HepG2 (cell line): ENCODE results near the gene ITGB7. TPM values are rescaled to one million over a fixed set of nuclear protein-coding genes. Genes with fewer than 3 reads are reported as not detected.

Experiments used
- CBX2 ChIP-seq, 2 experiments: fragments of 200-600 bp in 1 of 2; sonication (generic); formaldehyde crosslinking in 1 of 2; IDR thresholded peaks; 2 replicates each; pipeline versions ENCODE4 v1.7.0 to v1.8.1; 2018 to 2022; ENCODE audit warnings: low read depth in 2 of 2, low read length in 1 of 2, mild to moderate bottlenecking in 1 of 2, missing genetic modification reagents in 1 of 2
- CREBL2 ChIP-seq: sonication (generic); formaldehyde crosslinking; IDR thresholded peaks from 2 replicates; pipeline ENCODE4 v1.8.1; 2023; ENCODE audit warnings: missing genetic modification reagents, mild to moderate bottlenecking, borderline replicate concordance
- CTCF ChIP-seq: sonication (generic); formaldehyde crosslinking; IDR thresholded peaks from 2 replicates; pipeline ENCODE4 v1.5.0; 2020; ENCODE audit warnings: mild to moderate bottlenecking, missing genetic modification reagents, moderate library complexity
- GABPB1 ChIP-seq: IDR thresholded peaks from 2 replicates; pipeline ENCODE4 v1.6.1; 2016; ENCODE audit warnings: mild to moderate bottlenecking, missing genetic modification reagents, moderate library complexity, missing compliant biosample characterization
- HNRNPL ChIP-seq: fragments of 200-400 bp; formaldehyde crosslinking; IDR thresholded peaks from 2 replicates; pipeline ENCODE4 v1.6.1; 2017; ENCODE audit warnings: mild to moderate bottlenecking, low read depth, low read length
- KDM2A ChIP-seq: sonication (generic); formaldehyde crosslinking; IDR thresholded peaks from 2 replicates; pipeline ENCODE4 v1.4.0; 2020; ENCODE audit warnings: low read depth, missing genetic modification reagents, borderline replicate concordance
- MIER3 ChIP-seq: IDR thresholded peaks from 2 replicates; pipeline ENCODE4 v1.6.1; 2016; ENCODE audit warnings: missing compliant biosample characterization, borderline replicate concordance
- NFRKB ChIP-seq: fragments of 450-650 bp; IDR thresholded peaks from 2 replicates; pipeline ENCODE4 v1.6.1; 2017
- SMARCC2 ChIP-seq: fragments of 450-650 bp; IDR thresholded peaks from 2 replicates; pipeline ENCODE4 v1.6.1; 2017; ENCODE audit warnings: antibody characterized with exemption, mild to moderate bottlenecking
- STAG1 ChIP-seq: sonication (generic); formaldehyde crosslinking; IDR thresholded peaks from 2 replicates; pipeline ENCODE4 v1.4.0; 2020; ENCODE audit warnings: missing genetic modification reagents
- ZNF264 ChIP-seq: sonication (generic); formaldehyde crosslinking; IDR thresholded peaks from 2 replicates; pipeline ENCODE4 v1.4.0; 2020; ENCODE audit warnings: missing genetic modification reagents
- ZNF780A ChIP-seq: sonication (generic); formaldehyde crosslinking; IDR thresholded peaks from 2 replicates; pipeline ENCODE4 v1.8.0; 2022; ENCODE audit warnings: mild to moderate bottlenecking, missing genetic modification reagents, moderate library complexity
- polyA plus RNA-seq, 8 experiments: library from polyadenylated mRNA; depleted of rRNA in 3 of 8; stranded (reverse) in 7 of 8; unstranded in 1 of 8; fragments of >200 nt; fragmentation: Illumina TruSeq in 4 of 8; extraction: Trizol in 4 of 8; gene quantifications; 2 replicates each; pipeline versions ENCODE4 v1.2.1 to v1.2.3, GENCODE V29; 2011 to 2016; ENCODE audit warnings: low read depth in 4 of 8, missing spikeins in 1 of 8, mixed read lengths in 1 of 8; ENCODE audit not compliant: insufficient read depth in 1 of 8
- total RNA-seq, 5 experiments: library from RNA; depleted of rRNA; stranded (reverse); fragments of >200 nt; fragmentation: Illumina TruSeq; extraction: Trizol; gene quantifications; 2 replicates each; pipeline ENCODE4 v1.2.3, GENCODE V29; 2016; ENCODE audit warnings: low read depth in 1 of 5
- TF ChIP-seq, protein P1 (sequence below): sonication (generic); formaldehyde crosslinking; IDR thresholded peaks from 2 replicates; pipeline ENCODE4 v1.9.0; 2021; ENCODE audit warnings: missing genetic modification reagents, borderline replicate concordance
- TF ChIP-seq, protein P2 (sequence below): sonication (generic); formaldehyde crosslinking; IDR thresholded peaks from 2 replicates; pipeline ENCODE4 v1.5.0; 2020; ENCODE audit warnings: mild to moderate bottlenecking, missing genetic modification reagents, borderline replicate concordance
- TF ChIP-seq, protein P3 (sequence below): sonication (generic); formaldehyde crosslinking; IDR thresholded peaks from 2 replicates; pipeline ENCODE4 v1.5.0; 2020; ENCODE audit warnings: missing genetic modification reagents
- TF ChIP-seq, protein P4 (sequence below): fragments of 450-650 bp; IDR thresholded peaks from 2 replicates; pipeline ENCODE4 v1.6.1; 2017; ENCODE audit warnings: mild to moderate bottlenecking

ITGB7 gene
- total and polyA plus RNA-seq, 2 of the 13 experiments (the other 11 are each of a cell fraction or from before 2014, with no cell fraction given): 0.16 to 0.18 TPM

- TF ChIP-seq, protein P1, sequence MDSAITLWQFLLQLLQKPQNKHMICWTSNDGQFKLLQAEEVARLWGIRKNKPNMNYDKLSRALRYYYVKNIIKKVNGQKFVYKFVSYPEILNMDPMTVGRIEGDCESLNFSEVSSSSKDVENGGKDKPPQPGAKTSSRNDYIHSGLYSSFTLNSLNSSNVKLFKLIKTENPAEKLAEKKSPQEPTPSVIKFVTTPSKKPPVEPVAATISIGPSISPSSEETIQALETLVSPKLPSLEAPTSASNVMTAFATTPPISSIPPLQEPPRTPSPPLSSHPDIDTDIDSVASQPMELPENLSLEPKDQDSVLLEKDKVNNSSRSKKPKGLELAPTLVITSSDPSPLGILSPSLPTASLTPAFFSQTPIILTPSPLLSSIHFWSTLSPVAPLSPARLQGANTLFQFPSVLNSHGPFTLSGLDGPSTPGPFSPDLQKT (CRISPR knock-in tag): no peak
- TF ChIP-seq ZNF264 (CRISPR knock-in tag): no peak
- TF ChIP-seq, protein P2, sequence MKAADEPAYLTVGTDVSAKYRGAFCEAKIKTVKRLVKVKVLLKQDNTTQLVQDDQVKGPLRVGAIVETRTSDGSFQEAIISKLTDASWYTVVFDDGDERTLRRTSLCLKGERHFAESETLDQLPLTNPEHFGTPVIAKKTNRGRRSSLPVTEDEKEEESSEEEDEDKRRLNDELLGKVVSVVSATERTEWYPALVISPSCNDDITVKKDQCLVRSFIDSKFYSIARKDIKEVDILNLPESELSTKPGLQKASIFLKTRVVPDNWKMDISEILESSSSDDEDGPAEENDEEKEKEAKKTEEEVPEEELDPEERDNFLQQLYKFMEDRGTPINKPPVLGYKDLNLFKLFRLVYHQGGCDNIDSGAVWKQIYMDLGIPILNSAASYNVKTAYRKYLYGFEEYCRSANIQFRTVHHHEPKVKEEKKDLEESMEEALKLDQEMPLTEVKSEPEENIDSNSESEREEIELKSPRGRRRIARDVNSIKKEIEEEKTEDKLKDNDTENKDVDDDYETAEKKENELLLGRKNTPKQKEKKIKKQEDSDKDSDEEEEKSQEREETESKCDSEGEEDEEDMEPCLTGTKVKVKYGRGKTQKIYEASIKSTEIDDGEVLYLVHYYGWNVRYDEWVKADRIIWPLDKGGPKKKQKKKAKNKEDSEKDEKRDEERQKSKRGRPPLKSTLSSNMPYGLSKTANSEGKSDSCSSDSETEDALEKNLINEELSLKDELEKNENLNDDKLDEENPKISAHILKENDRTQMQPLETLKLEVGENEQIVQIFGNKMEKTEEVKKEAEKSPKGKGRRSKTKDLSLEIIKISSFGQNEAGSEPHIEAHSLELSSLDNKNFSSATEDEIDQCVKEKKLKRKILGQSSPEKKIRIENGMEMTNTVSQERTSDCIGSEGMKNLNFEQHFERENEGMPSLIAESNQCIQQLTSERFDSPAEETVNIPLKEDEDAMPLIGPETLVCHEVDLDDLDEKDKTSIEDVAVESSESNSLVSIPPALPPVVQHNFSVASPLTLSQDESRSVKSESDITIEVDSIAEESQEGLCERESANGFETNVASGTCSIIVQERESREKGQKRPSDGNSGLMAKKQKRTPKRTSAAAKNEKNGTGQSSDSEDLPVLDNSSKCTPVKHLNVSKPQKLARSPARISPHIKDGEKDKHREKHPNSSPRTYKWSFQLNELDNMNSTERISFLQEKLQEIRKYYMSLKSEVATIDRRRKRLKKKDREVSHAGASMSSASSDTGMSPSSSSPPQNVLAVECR (CRISPR knock-in tag): 0 out of 2 replicates have a peak, but pooled peaks have one; percentile 35
- TF ChIP-seq SMARCC2: no peak
- no peak for TF ChIP-seq CBX2 (IDR thresholded peaks at IDR 0.05; ENCODE audit: low read depth, low read length)
- TF ChIP-seq CBX2 (CRISPR knock-in tag; IDR thresholded peaks at IDR 0.05; ENCODE audit: low read depth): no peak
- peak; percentile 98 for TF ChIP-seq CTCF
- TF ChIP-seq, protein P3, sequence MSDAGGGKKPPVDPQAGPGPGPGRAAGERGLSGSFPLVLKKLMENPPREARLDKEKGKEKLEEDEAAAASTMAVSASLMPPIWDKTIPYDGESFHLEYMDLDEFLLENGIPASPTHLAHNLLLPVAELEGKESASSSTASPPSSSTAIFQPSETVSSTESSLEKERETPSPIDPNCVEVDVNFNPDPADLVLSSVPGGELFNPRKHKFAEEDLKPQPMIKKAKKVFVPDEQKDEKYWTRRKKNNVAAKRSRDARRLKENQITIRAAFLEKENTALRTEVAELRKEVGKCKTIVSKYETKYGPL (CRISPR knock-in tag): no peak
- peak; percentile 53; the same call in 1 of the 2 replicates for TF ChIP-seq GABPB1 (CRISPR knock-in tag)
- TF ChIP-seq CREBL2 (CRISPR knock-in tag): no peak
- TF ChIP-seq NFRKB: no peak
- TF ChIP-seq ZNF780A: 0 out of 2 replicates have a peak, but pooled peaks have one; percentile 35
- TF ChIP-seq MIER3: no peak
- peak; percentile 95 for TF ChIP-seq STAG1
- TF ChIP-seq, protein P4, sequence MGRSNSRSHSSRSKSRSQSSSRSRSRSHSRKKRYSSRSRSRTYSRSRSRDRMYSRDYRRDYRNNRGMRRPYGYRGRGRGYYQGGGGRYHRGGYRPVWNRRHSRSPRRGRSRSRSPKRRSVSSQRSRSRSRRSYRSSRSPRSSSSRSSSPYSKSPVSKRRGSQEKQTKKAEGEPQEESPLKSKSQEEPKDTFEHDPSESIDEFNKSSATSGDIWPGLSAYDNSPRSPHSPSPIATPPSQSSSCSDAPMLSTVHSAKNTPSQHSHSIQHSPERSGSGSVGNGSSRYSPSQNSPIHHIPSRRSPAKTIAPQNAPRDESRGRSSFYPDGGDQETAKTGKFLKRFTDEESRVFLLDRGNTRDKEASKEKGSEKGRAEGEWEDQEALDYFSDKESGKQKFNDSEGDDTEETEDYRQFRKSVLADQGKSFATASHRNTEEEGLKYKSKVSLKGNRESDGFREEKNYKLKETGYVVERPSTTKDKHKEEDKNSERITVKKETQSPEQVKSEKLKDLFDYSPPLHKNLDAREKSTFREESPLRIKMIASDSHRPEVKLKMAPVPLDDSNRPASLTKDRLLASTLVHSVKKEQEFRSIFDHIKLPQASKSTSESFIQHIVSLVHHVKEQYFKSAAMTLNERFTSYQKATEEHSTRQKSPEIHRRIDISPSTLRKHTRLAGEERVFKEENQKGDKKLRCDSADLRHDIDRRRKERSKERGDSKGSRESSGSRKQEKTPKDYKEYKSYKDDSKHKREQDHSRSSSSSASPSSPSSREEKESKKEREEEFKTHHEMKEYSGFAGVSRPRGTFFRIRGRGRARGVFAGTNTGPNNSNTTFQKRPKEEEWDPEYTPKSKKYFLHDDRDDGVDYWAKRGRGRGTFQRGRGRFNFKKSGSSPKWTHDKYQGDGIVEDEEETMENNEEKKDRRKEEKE: no peak
- peak; percentile 59; the same call in 1 of the 2 replicates for TF ChIP-seq KDM2A (CRISPR knock-in tag)
- no peak for TF ChIP-seq HNRNPL
Measured at GRCh38 chr12:53213348-53213747, 6.3 kb upstream of the ITGB7 start (continued).
